Loucy (cell line): Measurements from ENCODE around the gene EIF3C.
"Not testable (repeated sequence)": the region's sequence is repeated elsewhere in the genome, so short reads cannot be mapped to it uniquely, and the experiment has no call there.

Source experiments
- EZH2phosphoT487 ChIP-seq: fragments of 200-600 bp; IDR thresholded peaks from 2 replicates; pipeline ENCODE4 v1.6.1; 2018; ENCODE audit warnings: antibody characterized with exemption, mild to moderate bottlenecking, moderate library complexity, borderline replicate concordance
- TF ChIP-seq, protein P1 (sequence below): fragments of 200-600 bp; sonication (generic); conservative IDR thresholded peaks from 2 replicates; pipeline ENCODE4 v1.5.1; 2014; ENCODE audit warnings: mild to moderate bottlenecking, antibody characterized with exemption, low read length

GRCh38 chr16:28732455-28733124 is 21.3 kb downstream of the EIF3C start:
- TF ChIP-seq, protein P1, sequence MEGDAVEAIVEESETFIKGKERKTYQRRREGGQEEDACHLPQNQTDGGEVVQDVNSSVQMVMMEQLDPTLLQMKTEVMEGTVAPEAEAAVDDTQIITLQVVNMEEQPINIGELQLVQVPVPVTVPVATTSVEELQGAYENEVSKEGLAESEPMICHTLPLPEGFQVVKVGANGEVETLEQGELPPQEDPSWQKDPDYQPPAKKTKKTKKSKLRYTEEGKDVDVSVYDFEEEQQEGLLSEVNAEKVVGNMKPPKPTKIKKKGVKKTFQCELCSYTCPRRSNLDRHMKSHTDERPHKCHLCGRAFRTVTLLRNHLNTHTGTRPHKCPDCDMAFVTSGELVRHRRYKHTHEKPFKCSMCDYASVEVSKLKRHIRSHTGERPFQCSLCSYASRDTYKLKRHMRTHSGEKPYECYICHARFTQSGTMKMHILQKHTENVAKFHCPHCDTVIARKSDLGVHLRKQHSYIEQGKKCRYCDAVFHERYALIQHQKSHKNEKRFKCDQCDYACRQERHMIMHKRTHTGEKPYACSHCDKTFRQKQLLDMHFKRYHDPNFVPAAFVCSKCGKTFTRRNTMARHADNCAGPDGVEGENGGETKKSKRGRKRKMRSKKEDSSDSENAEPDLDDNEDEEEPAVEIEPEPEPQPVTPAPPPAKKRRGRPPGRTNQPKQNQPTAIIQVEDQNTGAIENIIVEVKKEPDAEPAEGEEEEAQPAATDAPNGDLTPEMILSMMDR, result not testable (repeated sequence)
- not testable (repeated sequence) for TF ChIP-seq EZH2phosphoT487
